ENCODE data around the gene FAM171A2. TPM values are rescaled to one million over a fixed set of nuclear protein-coding genes. Genes with fewer than 3 reads are reported as not detected.
"Not testable (repeated sequence)": the region's sequence is repeated elsewhere in the genome, so short reads cannot be mapped to it uniquely, and the experiment has no call there.

FAM171A2 gene
- total RNA-seq, 1 experiment from 2014 or later, result 29.9 TPM

- ChIA-PET POLR2A (interaction anchor here (0.6 kb wide), 1 partner anchor 849 kb away, joined by 3 read pairs; no protein-coding TSS in a partner anchor), CTCF (interaction anchor here (2.2 to 4.8 kb wide), 2 partner anchors 8 to 18 kb away, joined by 6 to 26 read pairs; partner anchors contain the start of gene FAM171A2)
- H3K27me3 Mint-ChIP-seq (ENCODE audit: low read depth), result peaks cover 15% of the 10 kb centered on the region
- no peak for TF ChIP-seq OVOL2 (CRISPR knock-in tag; IDR thresholded peaks at IDR 0.05; ENCODE audit: borderline replicate concordance)
- TF ChIP-seq MXD4 (CRISPR knock-in tag; IDR thresholded peaks at IDR 0.05; ENCODE audit: borderline replicate concordance), result no peak
- TF ChIP-seq, protein P1, sequence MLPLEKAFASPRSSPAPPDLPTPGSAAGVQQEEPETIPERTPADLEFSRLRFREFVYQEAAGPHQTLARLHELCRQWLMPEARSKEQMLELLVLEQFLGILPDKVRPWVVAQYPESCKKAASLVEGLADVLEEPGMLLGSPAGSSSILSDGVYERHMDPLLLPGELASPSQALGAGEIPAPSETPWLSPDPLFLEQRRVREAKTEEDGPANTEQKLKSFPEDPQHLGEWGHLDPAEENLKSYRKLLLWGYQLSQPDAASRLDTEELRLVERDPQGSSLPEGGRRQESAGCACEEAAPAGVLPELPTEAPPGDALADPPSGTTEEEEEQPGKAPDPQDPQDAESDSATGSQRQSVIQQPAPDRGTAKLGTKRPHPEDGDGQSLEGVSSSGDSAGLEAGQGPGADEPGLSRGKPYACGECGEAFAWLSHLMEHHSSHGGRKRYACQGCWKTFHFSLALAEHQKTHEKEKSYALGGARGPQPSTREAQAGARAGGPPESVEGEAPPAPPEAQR (CRISPR knock-in tag; IDR thresholded peaks at IDR 0.05), result no peak
- TF ChIP-seq NR2C2 (CRISPR knock-in tag; IDR thresholded peaks at IDR 0.05), result no peak
- no peak for TF ChIP-seq EMX1 (CRISPR knock-in tag; IDR thresholded peaks at IDR 0.05)
- TF ChIP-seq ZNF317 (CRISPR knock-in tag; IDR thresholded peaks at IDR 0.05; ENCODE audit: borderline replicate concordance, low read depth), result no peak
- no peak for TF ChIP-seq TP53 (CRISPR knock-in tag; IDR thresholded peaks at IDR 0.05)
- TF ChIP-seq, protein P2, sequence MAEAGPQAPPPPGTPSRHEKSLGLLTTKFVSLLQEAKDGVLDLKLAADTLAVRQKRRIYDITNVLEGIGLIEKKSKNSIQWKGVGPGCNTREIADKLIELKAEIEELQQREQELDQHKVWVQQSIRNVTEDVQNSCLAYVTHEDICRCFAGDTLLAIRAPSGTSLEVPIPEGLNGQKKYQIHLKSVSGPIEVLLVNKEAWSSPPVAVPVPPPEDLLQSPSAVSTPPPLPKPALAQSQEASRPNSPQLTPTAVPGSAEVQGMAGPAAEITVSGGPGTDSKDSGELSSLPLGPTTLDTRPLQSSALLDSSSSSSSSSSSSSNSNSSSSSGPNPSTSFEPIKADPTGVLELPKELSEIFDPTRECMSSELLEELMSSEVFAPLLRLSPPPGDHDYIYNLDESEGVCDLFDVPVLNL (CRISPR knock-in tag; IDR thresholded peaks at IDR 0.05; ENCODE audit: borderline replicate concordance, low read depth), result no peak
- TF ChIP-seq ELF4 (CRISPR knock-in tag; IDR thresholded peaks at IDR 0.05; ENCODE audit: low read depth), result no peak
- TF ChIP-seq NFYB (CRISPR knock-in tag; conservative IDR thresholded peaks at IDR 0.05; ENCODE audit: low read depth), result no peak
- peaks cover 31% of the 10 kb centered on the region for H3K4me1 Mint-ChIP-seq
- H3K4me3 Mint-ChIP-seq, result no peak overlapping the region
- no peaks in the 10 kb centered on the region for H3K9me3 Mint-ChIP-seq
- ATAC-seq (no peak), DNase-seq (ENCODE audit: low spot score) (no peak)
- no peak overlapping the region for H3K27ac Mint-ChIP-seq
- no peaks in the 10 kb centered on the region for H3K36me3 Mint-ChIP-seq
Observed at GRCh38 chr17:44372036-44372435, 8.4 kb upstream of the FAM171A2 start.

GRCh38 chr17:44369414-44370023 is 5.9 kb upstream of the FAM171A2 start:
- H3K27ac Mint-ChIP-seq; ATAC-seq; H3K36me3 Mint-ChIP-seq; POLR2A ChIA-PET; DNase-seq (ENCODE audit: low spot score); H3K9me3 Mint-ChIP-seq; H3K4me3 Mint-ChIP-seq: not testable (repeated sequence)
- Mint-ChIP-seq H3K4me1 (peaks cover 18% of the 10 kb centered on the region), H3K27me3 (ENCODE audit: low read depth) (peaks cover 40% of the 10 kb centered on the region)
- CTCF ChIA-PET, result interaction anchor here (0.5 to 4.8 kb wide), 4 partner anchors 15 to 154 kb away, joined by 3 to 26 read pairs (median 8); no protein-coding TSS in a partner anchor

DNA sequence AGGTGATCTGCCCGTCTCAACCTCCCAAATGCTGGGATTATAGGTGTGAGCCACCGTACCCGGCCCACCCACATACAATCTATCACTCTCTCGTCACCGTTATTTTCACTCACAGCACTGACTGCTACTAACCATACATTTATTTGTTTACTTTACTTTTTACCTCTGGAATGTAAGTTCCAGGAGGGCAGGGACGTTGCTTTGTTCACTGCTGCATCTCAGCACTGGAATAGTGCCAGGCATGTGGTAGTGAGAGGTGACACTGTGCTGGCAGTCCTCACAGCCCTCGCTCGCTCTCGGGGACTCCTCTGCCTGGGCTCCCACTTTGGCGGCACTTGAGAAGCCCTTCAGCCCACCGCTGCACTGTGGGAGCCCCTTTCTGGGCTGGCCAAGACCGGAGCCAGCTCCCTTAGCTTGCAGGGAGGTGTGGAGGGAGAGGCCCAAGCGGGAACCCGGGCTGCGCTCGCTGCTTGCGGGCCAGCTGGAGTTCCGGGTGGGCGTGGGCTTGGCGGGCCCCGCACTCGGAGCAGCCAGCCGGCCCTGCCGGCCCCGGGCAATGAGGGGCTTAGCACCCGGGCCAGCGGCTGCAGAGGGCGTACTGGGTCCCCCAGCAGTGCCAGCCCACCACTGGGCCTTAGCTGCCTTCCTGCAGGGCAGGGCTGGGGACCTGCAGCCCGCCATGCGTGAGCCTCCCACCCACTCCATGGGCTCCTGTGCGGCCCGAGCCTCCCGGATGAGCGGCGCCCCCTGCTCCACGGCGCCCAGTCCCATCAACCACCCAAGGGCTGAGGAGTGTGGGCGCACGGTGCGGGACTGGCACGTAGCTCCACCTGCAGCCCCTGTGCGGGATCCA is 5.0 kb upstream of the FAM171A2 start:
- H3K9me3 Mint-ChIP-seq; H3K36me3 Mint-ChIP-seq; ATAC-seq; DNase-seq (ENCODE audit: low spot score); H3K27ac Mint-ChIP-seq; H3K4me3 Mint-ChIP-seq: not testable (repeated sequence)
- Mint-ChIP-seq H3K27me3 (ENCODE audit: low read depth) (peaks cover 47% of the 10 kb centered on the region), H3K4me1 (peaks cover 13% of the 10 kb centered on the region)
- POLR2A ChIA-PET, result interaction anchor here (0.6 kb wide), 1 partner anchor 198 kb away, joined by 8 read pairs; no protein-coding TSS in a partner anchor
- CTCF ChIA-PET, result interaction anchor here (1.6 to 4.8 kb wide), 4 partner anchors 14 to 158 kb away, joined by 7 to 26 read pairs (median 9); no protein-coding TSS in a partner anchor

DNA sequence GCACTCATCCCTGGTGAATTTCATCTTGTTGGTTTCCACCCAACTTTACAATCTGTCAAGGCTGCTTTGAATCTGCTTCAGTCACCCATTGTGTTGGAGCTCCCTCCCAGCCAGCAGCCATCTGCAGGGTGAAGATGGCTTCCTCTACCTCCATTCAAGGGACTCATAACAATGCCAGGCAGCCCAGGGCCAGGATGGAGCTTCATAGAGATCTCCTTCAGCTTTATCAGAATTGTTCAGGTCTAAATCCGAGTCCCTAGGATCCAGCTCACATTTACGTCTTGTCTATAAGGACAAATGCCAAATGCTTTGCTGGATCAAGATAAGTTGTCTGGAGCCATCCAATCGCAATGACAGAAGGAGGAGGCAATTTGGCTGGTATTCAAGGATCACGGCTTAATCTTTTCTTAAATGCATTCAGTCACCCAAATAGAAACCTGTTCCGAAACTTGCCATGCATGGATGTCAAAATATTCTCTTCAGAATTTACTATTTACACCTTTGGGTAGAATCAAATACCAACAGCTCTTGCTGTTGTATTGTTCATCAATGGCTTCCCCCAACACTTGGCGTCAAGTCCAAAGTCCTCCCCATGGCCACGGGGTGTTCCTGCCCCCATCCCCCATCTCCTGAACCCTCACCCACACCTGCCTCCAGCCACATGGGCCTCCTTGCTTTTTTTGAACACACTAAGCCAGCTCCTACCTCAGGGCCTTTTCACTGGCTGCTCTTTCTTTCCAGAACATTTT is 3.8 kb upstream of the FAM171A2 start:
- H3K36me3 Mint-ChIP-seq, result no peaks in the 10 kb centered on the region
- H3K4me3 Mint-ChIP-seq, result no peak overlapping the region
- ChIA-PET CTCF (interaction anchor here (0.5 to 2.5 kb wide), 7 partner anchors 8 to 198 kb away, joined by 3 to 9 read pairs (median 4); partner anchors contain the start of gene GRN), POLR2A (no interaction called here)
- H3K27ac Mint-ChIP-seq, result no peak overlapping the region
- H3K9me3 Mint-ChIP-seq, result no peaks in the 10 kb centered on the region
- DNase-seq (ENCODE audit: low spot score) (no peak), ATAC-seq (no peak)
- peaks cover 13% of the 10 kb centered on the region for H3K4me1 Mint-ChIP-seq
- peaks cover 47% of the 10 kb centered on the region for H3K27me3 Mint-ChIP-seq (ENCODE audit: low read depth)
- TF ChIP-seq NFATC4 (CRISPR knock-in tag; IDR thresholded peaks at IDR 0.05), result no peak
- TF ChIP-seq MAX (CRISPR knock-in tag; IDR thresholded peaks at IDR 0.05), result no peak
- TF ChIP-seq, protein P3, sequence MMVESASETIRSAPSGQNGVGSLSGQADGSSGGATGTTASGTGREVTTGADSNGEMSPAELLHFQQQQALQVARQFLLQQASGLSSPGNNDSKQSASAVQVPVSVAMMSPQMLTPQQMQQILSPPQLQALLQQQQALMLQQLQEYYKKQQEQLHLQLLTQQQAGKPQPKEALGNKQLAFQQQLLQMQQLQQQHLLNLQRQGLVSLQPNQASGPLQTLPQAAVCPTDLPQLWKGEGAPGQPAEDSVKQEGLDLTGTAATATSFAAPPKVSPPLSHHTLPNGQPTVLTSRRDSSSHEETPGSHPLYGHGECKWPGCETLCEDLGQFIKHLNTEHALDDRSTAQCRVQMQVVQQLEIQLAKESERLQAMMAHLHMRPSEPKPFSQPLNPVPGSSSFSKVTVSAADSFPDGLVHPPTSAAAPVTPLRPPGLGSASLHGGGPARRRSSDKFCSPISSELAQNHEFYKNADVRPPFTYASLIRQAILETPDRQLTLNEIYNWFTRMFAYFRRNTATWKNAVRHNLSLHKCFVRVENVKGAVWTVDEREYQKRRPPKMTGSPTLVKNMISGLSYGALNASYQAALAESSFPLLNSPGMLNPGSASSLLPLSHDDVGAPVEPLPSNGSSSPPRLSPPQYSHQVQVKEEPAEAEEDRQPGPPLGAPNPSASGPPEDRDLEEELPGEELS (CRISPR knock-in tag; IDR thresholded peaks at IDR 0.05), result no peak
- TF ChIP-seq, protein P4, sequence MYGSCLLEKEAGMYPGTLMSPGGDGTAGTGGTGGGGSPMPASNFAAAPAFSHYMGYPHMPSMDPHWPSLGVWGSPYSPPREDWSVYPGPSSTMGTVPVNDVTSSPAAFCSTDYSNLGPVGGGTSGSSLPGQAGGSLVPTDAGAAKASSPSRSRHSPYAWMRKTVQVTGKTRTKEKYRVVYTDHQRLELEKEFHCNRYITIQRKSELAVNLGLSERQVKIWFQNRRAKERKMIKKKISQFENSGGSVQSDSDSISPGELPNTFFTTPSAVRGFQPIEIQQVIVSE (CRISPR knock-in tag; IDR thresholded peaks at IDR 0.05; ENCODE audit: borderline replicate concordance), result no peak
- TF ChIP-seq, protein P2 (CRISPR knock-in tag; IDR thresholded peaks at IDR 0.05; ENCODE audit: borderline replicate concordance, low read depth), result no peak
- TF ChIP-seq FOXJ3 (CRISPR knock-in tag; IDR thresholded peaks at IDR 0.05; ENCODE audit: borderline replicate concordance), result no peak
- TF ChIP-seq IRF1 (CRISPR knock-in tag; IDR thresholded peaks at IDR 0.05), result no peak
- no peak for TF ChIP-seq OVOL2 (CRISPR knock-in tag; IDR thresholded peaks at IDR 0.05; ENCODE audit: borderline replicate concordance)

All from WTC11 (cell line).